22Rv1 (cell line): ENCODE results near the gene PCBP1.
"Not testable (repeated sequence)": the region's sequence is repeated elsewhere in the genome, so short reads cannot be mapped to it uniquely, and the experiment has no call there.

Source experiments
- H3K27ac ChIP-seq: fragments of 450-650 bp; 2 replicates; pipeline ENCODE4 v1.5.1; 2017
- CTCF ChIP-seq: fragments of 450-650 bp; IDR thresholded peaks from 2 replicates; pipeline ENCODE4 v1.5.1; 2017; ENCODE audit warnings: mild to moderate bottlenecking
- ZFX ChIP-seq: fragments of 450-650 bp; IDR thresholded peaks from 2 replicates; pipeline ENCODE4 v1.6.1; 2017; ENCODE audit warnings: antibody characterized with exemption, borderline replicate concordance

Gene PCBP1

GRCh38 chr2:70045405-70045804, 41.9 kb upstream of the PCBP1 start:
- TF ChIP-seq CTCF = no peak
- TF ChIP-seq ZFX = no peak

GRCh38 chr2:70045932-70046331, 41.3 kb upstream of the PCBP1 start:
- TF ChIP-seq CTCF (no peak), ZFX (no peak)
- H3K27ac ChIP-seq = no peak overlapping the region

More at GRCh38 chr2:70045405-70045804, 41.9 kb upstream of the PCBP1 start:
- H3K27ac ChIP-seq = no peak overlapping the region

- no peak overlapping the region for H3K27ac ChIP-seq
- TF ChIP-seq CTCF = no peak
- TF ChIP-seq ZFX = no peak
Observed at GRCh38 chr2:70046534-70046933, 40.7 kb upstream of the PCBP1 start.

GRCh38 chr2:70047451-70047850, 39.8 kb upstream of the PCBP1 start:
- TF ChIP-seq CTCF (no peak), ZFX (no peak)
- H3K27ac ChIP-seq = no peak overlapping the region

- no peak overlapping the region for H3K27ac ChIP-seq
- TF ChIP-seq CTCF (no peak), ZFX (no peak)
Observed at GRCh38 chr2:70049255-70049654, 38.0 kb upstream of the PCBP1 start.

- H3K27ac ChIP-seq = no peak overlapping the region
- TF ChIP-seq CTCF (no peak), ZFX (no peak)
Observed at GRCh38 chr2:70050631-70051425, 36.4 kb upstream of the PCBP1 start.

- not testable (repeated sequence) for H3K27ac ChIP-seq
Observed at GRCh38 chr2:70055259-70055658, 32.0 kb upstream of the PCBP1 start.

GRCh38 chr2:70061317-70061716, 26.0 kb upstream of the PCBP1 start:
- H3K27ac ChIP-seq = no peak overlapping the region
- TF ChIP-seq ZFX (no peak), CTCF (no peak)
